ENCODE data around the gene GPC6.

DNA sequence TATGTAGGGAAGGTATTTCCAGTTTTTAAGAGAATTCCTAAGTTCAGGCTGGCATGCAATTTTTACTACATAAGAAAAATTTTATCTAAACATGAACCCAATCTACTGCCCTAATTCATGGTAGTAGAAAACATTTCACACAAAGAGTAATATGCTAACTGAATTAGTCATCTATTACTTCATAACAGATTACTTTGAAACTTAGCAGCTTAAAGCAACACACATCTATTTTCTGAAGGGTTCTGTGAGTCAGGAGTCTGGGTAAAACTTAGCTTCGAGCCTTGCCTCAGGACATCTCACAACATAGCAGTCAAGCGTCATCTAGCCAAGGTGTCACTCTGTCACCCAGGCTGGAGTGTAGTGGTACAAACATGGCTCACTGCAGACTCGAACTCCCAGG lies 715.4 kb downstream of the GPC6 start:
- TF ChIP-seq, protein P1, sequence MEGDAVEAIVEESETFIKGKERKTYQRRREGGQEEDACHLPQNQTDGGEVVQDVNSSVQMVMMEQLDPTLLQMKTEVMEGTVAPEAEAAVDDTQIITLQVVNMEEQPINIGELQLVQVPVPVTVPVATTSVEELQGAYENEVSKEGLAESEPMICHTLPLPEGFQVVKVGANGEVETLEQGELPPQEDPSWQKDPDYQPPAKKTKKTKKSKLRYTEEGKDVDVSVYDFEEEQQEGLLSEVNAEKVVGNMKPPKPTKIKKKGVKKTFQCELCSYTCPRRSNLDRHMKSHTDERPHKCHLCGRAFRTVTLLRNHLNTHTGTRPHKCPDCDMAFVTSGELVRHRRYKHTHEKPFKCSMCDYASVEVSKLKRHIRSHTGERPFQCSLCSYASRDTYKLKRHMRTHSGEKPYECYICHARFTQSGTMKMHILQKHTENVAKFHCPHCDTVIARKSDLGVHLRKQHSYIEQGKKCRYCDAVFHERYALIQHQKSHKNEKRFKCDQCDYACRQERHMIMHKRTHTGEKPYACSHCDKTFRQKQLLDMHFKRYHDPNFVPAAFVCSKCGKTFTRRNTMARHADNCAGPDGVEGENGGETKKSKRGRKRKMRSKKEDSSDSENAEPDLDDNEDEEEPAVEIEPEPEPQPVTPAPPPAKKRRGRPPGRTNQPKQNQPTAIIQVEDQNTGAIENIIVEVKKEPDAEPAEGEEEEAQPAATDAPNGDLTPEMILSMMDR (conservative IDR thresholded peaks at IDR 0.05; ENCODE audit: low read length) = no peak
- TF ChIP-seq EZH2phosphoT487 (IDR thresholded peaks at IDR 0.05; ENCODE audit: borderline replicate concordance, low read depth, low read length) = no peak

Data from OCI-LY7 (cell line).